22Rv1 (cell line): ENCODE measurements around the gene MCM7.

Source experiments
- H3K27ac ChIP-seq: fragments of 450-650 bp; 2 replicates; pipeline ENCODE4 v1.5.1; 2017
- CTCF ChIP-seq: fragments of 450-650 bp; IDR thresholded peaks from 2 replicates; pipeline ENCODE4 v1.5.1; 2017; ENCODE audit warnings: mild to moderate bottlenecking
- ZFX ChIP-seq: fragments of 450-650 bp; IDR thresholded peaks from 2 replicates; pipeline ENCODE4 v1.6.1; 2017; ENCODE audit warnings: antibody characterized with exemption, borderline replicate concordance

The MCM7 gene

GRCh38 chr7:100119970-100120732, 19.0 kb upstream of the MCM7 start:
- TF ChIP-seq CTCF: no peak
- TF ChIP-seq ZFX: no peak
- peak overlapping the region; percentile 88 for H3K27ac ChIP-seq

DNA sequence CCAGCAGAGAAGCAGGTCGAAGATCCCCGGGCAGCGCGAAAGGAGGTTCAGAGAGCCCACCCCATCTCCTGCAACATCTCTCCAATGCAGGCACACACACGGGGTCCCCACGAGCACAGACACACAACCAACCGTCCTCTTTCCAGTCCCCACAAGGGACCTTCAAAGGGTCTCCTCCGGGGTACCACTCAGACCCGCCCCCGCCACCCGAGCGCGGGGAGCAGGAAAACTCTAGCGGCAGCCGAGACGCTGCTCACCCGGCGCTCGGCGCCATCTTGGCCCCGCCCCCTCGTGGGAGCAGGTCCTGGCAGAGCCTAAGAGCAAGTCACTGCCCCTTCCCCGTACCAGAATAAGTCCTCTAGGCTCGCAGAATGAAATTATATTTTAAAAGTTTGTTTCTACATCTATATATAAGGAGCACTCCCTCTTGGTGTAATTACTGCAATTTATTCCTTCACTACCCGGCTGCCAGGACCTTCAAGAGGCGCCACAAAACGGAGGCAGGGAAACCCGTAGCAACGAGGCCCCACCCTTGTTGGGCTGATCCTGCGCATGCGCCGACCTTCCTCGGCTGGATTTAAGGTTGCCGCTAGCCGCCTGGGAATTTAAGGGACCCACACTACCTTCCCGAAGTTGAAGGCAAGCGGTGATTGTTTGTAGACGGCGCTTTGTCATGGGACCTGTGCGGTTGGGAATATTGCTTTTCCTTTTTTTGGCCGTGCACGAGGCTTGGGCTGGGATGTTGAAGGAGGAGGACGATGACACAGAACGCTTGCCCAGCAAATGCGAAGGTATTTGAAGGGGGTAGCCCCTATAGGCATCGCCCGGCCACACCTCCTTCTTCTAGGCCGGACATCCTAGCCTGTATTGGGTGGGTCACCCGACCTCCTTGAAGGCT, 18.1 kb upstream of the MCM7 start, which contains the start of the genes CNPY4 and TAF6:
CNPY4 (plus strand) TSS at position 563 of the 898 bp plus-strand sequence; CDS start at position 674, 111 bp downstream.
TAF6 (minus strand) TSS at position 287 of the 898 bp plus-strand sequence. CDS start 5,149 bp downstream, outside the sequence.
- peak within 1 kb of the TSS; percentile 88 for H3K27ac ChIP-seq
- TF ChIP-seq CTCF: 0 out of 2 replicates have a peak, but pooled peaks have one; percentile 11
- TF ChIP-seq ZFX: no peak

- H3K27ac ChIP-seq: peak overlapping the region; percentile 88
- TF ChIP-seq ZFX (no peak), CTCF (no peak)
Observed at GRCh38 chr7:100118388-100119071, 17.3 kb upstream of the MCM7 start.

GRCh38 chr7:100115026-100115425, 13.8 kb upstream of the MCM7 start:
- no peak overlapping the region for H3K27ac ChIP-seq
- no peak for TF ChIP-seq CTCF
- TF ChIP-seq ZFX: no peak

GRCh38 chr7:100111914-100112313, 10.7 kb upstream of the MCM7 start:
- H3K27ac ChIP-seq: no peak overlapping the region
- no peak for TF ChIP-seq ZFX
- no peak for TF ChIP-seq CTCF

DNA sequence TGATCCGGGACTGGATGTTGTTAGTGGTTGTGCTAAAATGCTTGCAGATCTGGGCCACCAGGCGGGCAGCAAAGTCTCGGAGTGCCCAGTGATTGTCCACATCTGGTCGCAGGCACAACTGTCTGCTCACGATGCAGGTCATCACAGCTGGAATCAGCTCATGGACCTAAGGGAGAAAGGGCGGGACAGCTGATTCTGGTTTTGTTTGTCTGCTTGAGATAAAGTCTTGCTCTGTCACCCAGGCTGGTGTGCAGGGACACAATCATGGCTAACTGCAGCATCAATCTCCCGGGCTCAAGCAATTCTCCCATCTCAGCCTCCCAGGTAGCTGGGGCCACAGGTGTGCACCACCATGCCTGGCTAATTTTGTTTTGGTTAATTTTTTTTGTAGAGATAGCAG, 10.0 kb upstream of the MCM7 start:
- TF ChIP-seq ZFX: no peak
- no peak for TF ChIP-seq CTCF

More for the DNA sequence above, 10.0 kb upstream of the MCM7 start:
- no peak overlapping the region for H3K27ac ChIP-seq
